ENCODE measurements around the gene HOXC6.

HOXC6 gene

GRCh38 chr12:54028314-54029201 lies at the start of gene HOXC6:
Gene HOXC6 (plus strand): TSS chr12:54028440. CDS start chr12:54028522, 82 bp downstream.
- no peak for DNase-seq (ENCODE audit: low spot score)

DNA sequence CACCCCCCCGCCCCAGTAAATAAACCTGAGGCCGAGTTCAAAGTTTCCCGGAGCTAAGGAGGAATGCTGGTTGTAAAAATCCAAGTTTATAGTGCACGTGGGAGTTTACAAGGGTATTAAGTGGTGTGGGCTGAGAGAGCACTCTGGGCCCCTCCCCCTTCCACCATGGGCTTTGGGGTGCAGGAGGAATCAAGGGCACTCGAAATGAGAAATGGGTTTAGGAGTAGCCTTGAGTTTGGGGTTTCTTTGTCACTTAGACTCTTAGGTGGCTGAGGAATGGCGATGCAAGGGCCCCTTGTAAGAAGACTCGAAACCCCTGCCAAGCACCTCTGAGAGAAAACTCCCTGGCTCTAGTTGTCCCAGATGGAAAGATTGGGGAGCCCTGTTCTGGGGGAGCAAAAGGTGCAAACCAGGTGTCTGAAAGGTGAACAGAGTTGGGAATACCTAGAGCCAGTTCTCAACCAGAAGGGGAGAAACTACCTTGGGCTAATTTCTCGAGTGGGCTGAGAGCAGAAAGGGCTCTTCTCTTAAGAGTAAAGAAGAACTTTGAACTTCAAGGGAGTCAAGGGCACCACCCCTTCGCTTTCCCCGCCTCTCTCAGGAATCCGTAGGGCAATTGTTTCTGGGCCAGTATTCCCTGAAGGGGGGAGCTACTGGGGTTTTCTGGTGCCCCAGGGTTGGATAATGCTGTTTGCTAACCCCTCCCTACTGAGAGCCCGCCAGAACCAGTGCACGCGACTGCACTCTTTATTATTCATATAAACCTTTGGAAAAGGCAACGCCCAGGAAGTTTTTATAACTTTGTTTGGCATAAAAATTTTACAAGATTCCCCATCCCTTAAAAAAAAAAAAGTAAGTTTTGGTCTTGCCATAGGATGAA lies 49.5 kb upstream of the HOXC6 start:
- DNase-seq (ENCODE audit: low spot score) = no peak

DNA sequence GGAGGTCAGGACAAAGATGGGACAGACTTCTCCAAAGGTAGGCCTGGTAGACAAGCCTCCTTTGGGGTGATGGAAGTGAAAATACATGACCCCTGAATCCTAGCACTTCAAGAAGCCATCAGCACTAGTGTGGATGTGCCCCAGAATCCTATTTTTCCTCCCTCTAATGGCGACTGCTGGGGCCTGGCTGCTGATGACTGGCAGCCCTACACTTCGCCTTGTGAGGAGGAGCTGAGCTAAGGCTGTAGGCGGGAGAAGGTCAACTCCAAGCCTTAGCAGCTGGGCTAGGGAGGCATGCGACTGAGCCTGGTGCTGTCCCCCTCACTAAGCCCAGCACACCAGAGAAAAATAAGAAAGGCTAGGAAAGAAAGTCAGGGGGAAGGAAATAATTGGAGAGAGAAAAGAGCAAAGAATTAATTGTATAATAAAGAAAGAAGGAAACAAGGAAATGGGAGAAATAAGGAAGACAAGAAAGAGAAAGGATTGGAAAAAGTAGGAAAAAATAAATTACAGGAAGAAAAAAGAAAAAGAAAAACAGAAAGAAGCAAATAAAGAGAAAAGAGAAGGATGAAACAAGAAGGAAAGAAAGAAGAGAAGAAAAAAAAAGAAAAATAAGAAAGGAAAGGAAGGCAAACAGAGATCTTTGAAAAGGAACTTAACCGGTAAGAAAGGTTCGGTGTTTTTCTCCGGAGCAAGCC lies 48.0 kb upstream of the HOXC6 start:
- DNase-seq (ENCODE audit: low spot score) = no peak

GRCh38 chr12:53980802-53981496 lies 47.3 kb upstream of the HOXC6 start:
- DNase-seq (ENCODE audit: low spot score) = no peak

- no peak for DNase-seq (ENCODE audit: low spot score)
Observed at GRCh38 chr12:53981634-53982565, 46.3 kb upstream of the HOXC6 start.

- DNase-seq (ENCODE audit: low spot score) = no peak
Observed at GRCh38 chr12:53982648-53983567, 45.3 kb upstream of the HOXC6 start.

DNA sequence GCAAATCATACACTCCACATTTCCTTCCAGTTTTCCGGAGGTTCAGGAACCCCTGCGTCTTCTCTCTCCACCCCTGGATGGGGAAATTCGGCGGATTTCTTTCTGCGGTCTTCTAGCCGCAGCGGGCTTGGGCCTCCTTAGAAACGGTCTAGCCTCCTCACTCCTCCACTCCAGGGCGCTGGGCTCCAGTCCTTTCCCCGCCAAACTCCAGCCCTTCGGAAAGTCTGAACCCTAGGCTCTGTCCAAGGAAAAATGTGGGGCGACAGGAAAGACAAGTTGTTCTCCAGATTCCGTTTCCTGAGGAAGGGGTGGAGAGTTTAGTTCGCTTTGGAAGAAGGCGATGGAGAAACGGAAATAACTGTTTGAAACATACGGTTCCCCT lies 44.7 kb upstream of the HOXC6 start:
- no peak for DNase-seq (ENCODE audit: low spot score)

- no peak for DNase-seq (ENCODE audit: low spot score)
Observed at GRCh38 chr12:53983950-53984572, 44.2 kb upstream of the HOXC6 start.

- peak; percentile 92 for DNase-seq (ENCODE audit: low spot score)
Observed at GRCh38 chr12:53984901-53985691, 43.1 kb upstream of the HOXC6 start, which contains the start of gene HOXC10. Gene HOXC10 (plus strand): TSS chr12:53985146. CDS start chr12:53985260, 114 bp downstream.

DNA sequence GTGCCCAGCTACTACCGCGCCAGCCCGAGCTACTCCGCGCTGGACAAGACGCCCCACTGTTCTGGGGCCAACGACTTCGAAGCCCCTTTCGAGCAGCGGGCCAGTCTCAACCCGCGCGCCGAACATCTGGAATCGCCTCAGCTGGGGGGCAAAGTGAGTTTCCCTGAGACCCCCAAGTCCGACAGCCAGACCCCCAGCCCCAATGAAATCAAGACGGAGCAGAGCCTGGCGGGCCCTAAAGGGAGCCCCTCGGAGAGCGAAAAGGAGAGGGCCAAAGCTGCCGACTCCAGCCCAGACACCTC lies 42.6 kb upstream of the HOXC6 start:
- DNase-seq (ENCODE audit: low spot score) = no peak

GRCh38 chr12:53985994-53986685 lies 42.1 kb upstream of the HOXC6 start:
- peak; percentile 41 for DNase-seq (ENCODE audit: low spot score)

GRCh38 chr12:53986686-53987483 lies 41.4 kb upstream of the HOXC6 start:
- no peak for DNase-seq (ENCODE audit: low spot score)

DNA sequence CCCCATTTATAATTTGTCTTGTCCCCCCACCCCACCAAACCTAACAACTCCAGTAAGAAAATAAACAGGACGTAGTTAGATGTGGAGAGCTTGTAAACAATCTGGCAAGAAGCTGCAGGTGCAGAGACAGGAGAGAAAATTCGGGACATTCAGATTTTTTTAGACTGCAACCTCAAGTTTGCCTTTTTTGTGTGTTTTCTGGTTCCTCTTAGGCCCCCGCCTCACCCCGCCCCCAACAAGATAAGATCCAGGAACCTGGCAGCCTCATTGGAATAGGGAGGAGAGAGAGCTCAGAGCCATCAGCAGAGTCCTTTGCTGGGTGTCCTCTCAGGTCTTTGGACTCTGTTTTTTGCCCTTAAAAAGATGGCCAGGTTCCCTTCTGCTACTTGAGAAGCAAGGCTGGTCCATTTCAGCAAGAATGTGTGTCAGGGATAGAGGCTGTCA lies 40.4 kb upstream of the HOXC6 start:
- no peak for DNase-seq (ENCODE audit: low spot score)

DNA sequence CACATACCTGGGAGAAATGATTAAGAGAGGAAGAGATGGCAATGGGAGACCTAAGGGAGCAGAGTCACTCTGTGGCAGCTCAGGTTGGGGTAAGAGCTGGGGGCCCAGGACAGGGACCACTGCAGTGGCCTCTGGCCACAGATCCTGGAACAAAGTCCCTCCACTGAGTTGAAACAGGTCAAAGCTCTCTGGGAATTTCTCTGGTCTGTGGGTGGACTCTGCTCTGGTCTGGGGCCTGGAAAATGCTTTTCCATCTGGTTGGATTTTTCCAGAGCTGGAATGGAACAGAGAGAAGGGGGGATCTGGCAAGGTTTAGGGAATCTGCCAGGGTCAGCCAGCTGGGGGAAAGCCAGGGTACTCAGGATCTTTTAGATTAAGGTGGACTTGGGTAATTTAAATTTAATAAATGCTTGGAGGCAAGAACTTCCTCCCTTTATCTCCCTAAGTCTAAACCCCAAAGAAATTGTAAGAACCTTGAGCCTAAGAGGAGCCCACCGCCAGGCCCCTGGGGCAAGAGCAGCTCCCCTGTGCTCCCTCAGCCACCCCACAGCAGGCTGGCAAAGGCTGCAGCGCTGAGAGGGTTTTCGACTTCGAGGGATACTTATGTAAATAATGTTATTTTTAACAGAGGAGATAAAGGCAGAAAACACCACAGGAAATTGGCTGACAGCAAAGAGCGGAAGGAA lies 39.6 kb upstream of the HOXC6 start:
- no peak for DNase-seq (ENCODE audit: low spot score)

DNA sequence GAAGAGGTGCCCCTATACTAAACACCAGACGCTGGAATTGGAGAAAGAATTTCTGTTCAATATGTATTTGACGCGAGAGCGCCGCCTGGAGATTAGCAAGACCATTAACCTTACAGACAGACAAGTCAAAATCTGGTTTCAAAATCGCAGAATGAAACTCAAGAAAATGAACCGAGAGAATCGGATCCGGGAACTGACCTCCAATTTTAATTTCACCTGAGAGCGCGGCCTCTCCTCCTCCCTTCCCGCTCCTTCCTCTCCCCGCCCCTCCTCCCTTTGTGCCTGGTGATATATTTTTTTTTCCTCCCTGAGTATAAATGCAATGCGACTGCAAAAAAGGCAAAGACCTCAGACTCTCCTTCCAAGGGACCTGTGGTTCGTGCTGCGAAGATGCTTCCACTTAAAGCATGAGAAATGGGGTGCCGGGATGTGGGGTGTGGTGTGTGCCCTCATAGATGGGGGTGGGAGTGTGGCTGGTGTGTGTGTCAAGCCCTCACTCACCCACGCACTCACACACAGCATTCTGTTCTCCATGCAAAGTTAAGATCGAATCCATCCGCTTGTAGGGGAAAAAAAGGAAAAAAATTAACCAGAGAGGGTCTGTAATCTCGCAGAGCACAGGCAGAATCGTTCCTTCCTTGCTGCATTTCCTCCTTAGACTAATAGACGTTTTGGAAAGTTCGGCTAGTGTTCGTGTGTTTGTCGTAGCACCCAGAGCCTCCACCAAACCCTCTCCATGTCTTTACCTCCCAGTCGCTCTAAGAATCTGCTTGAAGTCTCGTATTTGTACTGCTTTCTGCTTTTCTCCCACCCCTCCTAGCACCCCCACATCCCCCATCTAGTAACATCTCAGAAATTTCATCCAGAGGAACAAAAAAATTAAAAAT lies 38.8 kb upstream of the HOXC6 start:
- no peak for DNase-seq (ENCODE audit: low spot score)

Data from iPS-NIHi11 (cell line).